GM21528 (cell line): ENCODE measurements around the gene MED9.

ENCODE experiments used
- ATAC-seq: cut with Tn5 transposase; IDR thresholded peaks from one replicate; pipeline ENCODE4 v1.9.1; 2021; ENCODE audit warnings: mild to moderate bottlenecking, moderate library complexity; ENCODE audit not compliant: unreplicated experiment, low FRiP score

The MED9 gene

GRCh38 chr17:17500999-17501605 lies 24.3 kb downstream of the MED9 start:
- no peak for ATAC-seq

GRCh38 chr17:17502741-17503565 lies 26.2 kb downstream of the MED9 start:
- no peak for ATAC-seq

GRCh38 chr17:17503566-17504130 lies 26.8 kb downstream of the MED9 start:
- ATAC-seq = no peak

- no peak for ATAC-seq
These were observed 27.7 kb downstream of the MED9 start for GRCh38 chr17:17504341-17505140.

GRCh38 chr17:17505151-17505550 lies 28.4 kb downstream of the MED9 start:
- no peak for ATAC-seq

- ATAC-seq = no peak
These were observed 28.9 kb downstream of the MED9 start for GRCh38 chr17:17505610-17506171.

- no peak for ATAC-seq
These were observed 29.5 kb downstream of the MED9 start for GRCh38 chr17:17506181-17506741.

- ATAC-seq = no peak
These were observed 30.2 kb downstream of the MED9 start for GRCh38 chr17:17506893-17507464.

GRCh38 chr17:17507465-17508011 lies 30.7 kb downstream of the MED9 start:
- no peak for ATAC-seq

- ATAC-seq = no peak
These were observed 31.3 kb downstream of the MED9 start for GRCh38 chr17:17508019-17508535.

- no peak for ATAC-seq
These were observed 32.1 kb downstream of the MED9 start for GRCh38 chr17:17508646-17509591.

GRCh38 chr17:17509601-17510425 lies 33.0 kb downstream of the MED9 start:
- ATAC-seq = no peak

GRCh38 chr17:17510456-17511292 lies 33.9 kb downstream of the MED9 start:
- no peak for ATAC-seq

- no peak for ATAC-seq
These were observed 34.5 kb downstream of the MED9 start for GRCh38 chr17:17511293-17511741.

- ATAC-seq = no peak
These were observed 35.4 kb downstream of the MED9 start for GRCh38 chr17:17511881-17512858.
